Activated T-helper 1 cell treated with anti-CD3 and anti-CD28 coated beads, Interleukin-12 subunit alpha, Interleukin-12 subunit beta, Interleukin-2, Interleukin-4 antibody, amounts not matched to agents 30 ng/mL and 10 ng/mL and 1 ng/mL, durations not matched to agents 14 hours and 24 hours and 36 hours (primary cell): ENCODE results near the gene PLCG2. TPM values are rescaled to one million over a fixed set of nuclear protein-coding genes. Genes with fewer than 3 reads are reported as not detected.
"Not testable (repeated sequence)": the region's sequence is repeated elsewhere in the genome, so short reads cannot be mapped to it uniquely, and the experiment has no call there.

ENCODE experiments used
- DNase-seq: peaks from one replicate; pipeline ENCODE4 v3.0.0; 2021; ENCODE audit warnings: low spot score
- H3K27ac Mint-ChIP-seq: one replicate; pipeline ENCODE4 v1.8.0; 2021; ENCODE audit warnings: mild to moderate bottlenecking, mixed read lengths
- H3K27me3 Mint-ChIP-seq: one replicate; pipeline ENCODE4 v1.8.0; 2022; ENCODE audit warnings: mild to moderate bottlenecking, moderate library complexity, mixed read lengths; ENCODE audit not compliant: insufficient read depth
- H3K36me3 Mint-ChIP-seq: one replicate; pipeline ENCODE4 v1.8.0; 2021; ENCODE audit warnings: low read depth, mixed read lengths
- H3K4me1 Mint-ChIP-seq: one replicate; pipeline ENCODE4 v1.8.0; 2021; ENCODE audit warnings: low read depth, mixed read lengths
- H3K4me3 Mint-ChIP-seq: one replicate; pipeline ENCODE4 v1.8.0; 2021; ENCODE audit warnings: mild to moderate bottlenecking, moderate library complexity, mixed read lengths
- H3K9me3 Mint-ChIP-seq: one replicate; pipeline ENCODE4 v1.8.0; 2021; ENCODE audit warnings: mixed read lengths
- intact Hi-C: fragments of 100-400 bp; cut with micrococcal nuclease; formaldehyde crosslinking; loops from one replicate; pipeline ENCODE4 v1.15.1; 2024
- total RNA-seq: library from RNA; stranded (reverse); gene quantifications from 2 replicates; pipeline ENCODE4 v1.2.3, GENCODE V29; 2022

Gene PLCG2
- total RNA-seq, 1 donor from 2014 or later: 13.7 TPM

DNA sequence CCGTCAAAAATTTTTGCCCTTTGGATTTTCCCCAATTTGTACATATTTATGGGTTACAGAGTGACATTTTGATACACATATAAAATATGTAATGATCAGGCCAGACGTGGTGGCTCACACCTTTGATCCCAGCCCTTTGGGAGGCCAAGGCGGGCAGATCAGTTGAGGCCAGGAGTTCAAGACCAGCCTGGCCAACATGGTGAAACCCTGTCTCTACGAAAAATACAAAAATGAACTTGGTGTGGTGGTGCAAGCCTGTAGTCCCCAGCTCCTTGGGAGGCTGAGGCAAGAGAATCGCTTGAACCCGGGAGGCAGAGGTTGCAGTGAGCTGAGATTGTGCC is 37.7 kb upstream of the PLCG2 start:
- H3K27ac Mint-ChIP-seq, H3K9me3 Mint-ChIP-seq, H3K4me3 Mint-ChIP-seq, intact Hi-C loops, DNase-seq, H3K27me3 Mint-ChIP-seq, H3K36me3 Mint-ChIP-seq: not testable (repeated sequence)
- H3K4me1 Mint-ChIP-seq: peaks cover 25% of the 10 kb centered on the region

DNA sequence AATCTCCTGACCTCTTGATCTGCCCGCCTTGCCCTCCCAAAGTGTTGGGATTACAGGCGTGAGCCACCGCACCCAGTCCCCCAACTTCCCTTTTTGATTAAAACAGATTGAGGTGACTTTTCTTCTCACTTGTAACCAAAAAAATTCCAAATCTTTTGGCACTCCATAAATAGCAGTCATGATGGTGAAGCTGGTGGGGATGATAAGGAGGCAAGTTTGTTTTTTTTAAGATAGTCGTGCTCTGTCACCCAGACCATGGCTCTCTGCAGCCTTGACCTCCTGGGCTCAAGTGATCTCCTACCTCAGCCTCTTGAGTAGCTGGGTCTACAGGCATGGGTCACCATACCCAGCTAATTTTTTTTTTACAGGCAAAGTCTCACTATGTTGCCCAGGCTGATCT is 34.7 kb upstream of the PLCG2 start:
- Mint-ChIP-seq H3K27ac (no peak overlapping the region), H3K4me3 (no peak overlapping the region), H3K4me1 (peaks cover 32% of the 10 kb centered on the region), H3K36me3 (no peaks in the 10 kb centered on the region), H3K9me3 (no peaks in the 10 kb centered on the region), H3K27me3 (no peaks in the 10 kb centered on the region)
- DNase-seq: no peak
- intact Hi-C loops: no loop called here

DNA sequence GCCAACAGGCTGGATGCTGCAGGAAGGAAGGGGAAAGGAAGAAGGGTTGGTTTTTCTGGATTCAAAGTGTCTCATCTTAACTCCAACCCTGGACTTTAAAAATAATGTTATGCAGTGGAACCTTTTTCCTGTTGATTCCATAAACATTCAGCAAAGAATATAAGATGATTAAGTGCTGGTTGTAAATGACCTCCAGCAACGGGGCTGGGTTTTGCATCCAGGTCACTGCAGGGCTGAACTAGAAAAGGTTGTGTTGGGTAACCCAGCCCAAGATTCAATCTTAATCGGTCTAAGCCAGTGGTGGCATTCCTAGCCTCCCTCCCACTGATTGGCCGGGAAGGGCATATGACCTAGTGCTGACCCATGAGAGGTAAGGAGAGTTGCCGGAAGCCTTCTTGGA is 34.2 kb upstream of the PLCG2 start:
- Mint-ChIP-seq H3K27ac (no peak overlapping the region), H3K4me1 (peaks cover 37% of the 10 kb centered on the region), H3K36me3 (no peaks in the 10 kb centered on the region), H3K4me3 (no peak overlapping the region), H3K9me3 (no peaks in the 10 kb centered on the region), H3K27me3 (no peaks in the 10 kb centered on the region)
- no peak for DNase-seq
- intact Hi-C loops: loop anchor here (5.0 kb wide), 1 partner anchor 433 kb away; the partner anchor contains the start of gene GAN

DNA sequence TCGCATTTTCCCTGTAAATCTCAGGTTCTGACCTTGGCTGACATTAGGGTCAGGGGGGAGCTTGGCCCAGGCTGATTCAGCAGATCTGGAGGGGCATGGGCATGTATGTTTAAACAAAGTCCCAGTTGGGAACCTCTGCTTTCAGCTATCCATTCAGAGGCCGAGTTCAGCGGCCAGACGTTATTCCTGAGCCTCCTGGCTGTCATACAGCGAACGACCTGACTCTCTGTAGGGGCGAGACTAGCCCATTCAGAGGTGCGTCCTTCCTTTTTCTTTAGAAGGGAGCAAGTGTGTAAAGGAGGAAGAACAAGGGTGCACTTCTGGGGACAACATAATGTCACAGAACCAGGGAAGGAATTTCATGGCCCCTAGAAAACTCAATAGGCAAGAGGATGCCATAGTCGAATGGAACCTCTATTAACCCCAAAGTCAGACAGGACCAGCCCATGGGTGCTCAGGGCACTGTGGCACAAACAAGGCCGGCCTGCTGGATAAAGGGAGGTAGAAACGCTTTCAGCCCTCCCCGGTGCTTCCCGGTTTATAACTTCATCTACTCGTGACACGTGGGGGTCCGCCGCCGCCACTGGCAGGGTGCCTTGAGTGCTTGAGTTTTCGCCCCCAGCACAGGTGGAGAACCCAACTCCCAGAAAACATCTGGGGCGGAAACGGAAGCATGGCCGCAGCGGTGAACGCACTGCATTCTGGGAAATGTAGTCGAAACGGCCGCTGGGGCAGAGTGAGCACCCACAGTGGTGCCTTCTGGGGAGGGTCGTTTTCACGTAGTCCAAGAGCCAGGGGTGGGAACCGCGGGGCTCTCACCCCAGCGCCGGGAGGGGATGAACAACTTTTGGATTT is 33.2 kb upstream of the PLCG2 start:
- H3K4me1 Mint-ChIP-seq: peaks cover 35% of the 10 kb centered on the region
- intact Hi-C loops: loop anchor here (1.0 to 5.0 kb wide), 2 partner anchors 434 to 669 kb away; partner anchors contain the start of genes C16orf46 and GAN
- peak overlapping the region; percentile 58 for H3K4me3 Mint-ChIP-seq
- H3K27me3 Mint-ChIP-seq: no peaks in the 10 kb centered on the region
- H3K36me3 Mint-ChIP-seq: no peaks in the 10 kb centered on the region
- no peaks in the 10 kb centered on the region for H3K9me3 Mint-ChIP-seq
- H3K27ac Mint-ChIP-seq: peak overlapping the region; percentile 81
- peak; percentile 65 for DNase-seq

DNA sequence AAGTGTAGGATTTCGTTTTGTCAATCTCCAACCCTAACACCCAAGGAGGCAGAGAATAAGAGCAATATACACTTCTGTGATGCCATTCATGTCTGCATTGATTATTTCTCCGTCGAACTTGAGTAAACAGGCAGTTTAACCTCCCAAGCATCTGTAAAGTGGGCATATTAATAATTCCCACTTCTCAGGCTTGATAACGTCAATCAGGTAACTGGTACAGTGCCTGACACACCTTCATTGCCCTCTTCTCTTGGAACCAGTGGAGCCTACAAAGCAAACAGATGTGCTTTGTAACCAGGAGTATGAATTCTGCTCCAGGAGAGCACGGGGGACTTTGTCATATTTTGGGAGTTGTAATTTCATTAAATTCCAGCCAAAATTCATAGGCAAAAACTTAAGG is 32.5 kb upstream of the PLCG2 start:
- Mint-ChIP-seq H3K4me1 (peaks cover 32% of the 10 kb centered on the region), H3K27me3 (no peaks in the 10 kb centered on the region), H3K4me3 (peak overlapping the region; percentile 58), H3K27ac (no peak overlapping the region), H3K9me3 (no peaks in the 10 kb centered on the region), H3K36me3 (no peaks in the 10 kb centered on the region)
- intact Hi-C loops: loop anchor here (1.0 to 5.0 kb wide), 2 partner anchors 434 to 669 kb away; partner anchors contain the start of genes C16orf46 and GAN
- DNase-seq: no peak

DNA sequence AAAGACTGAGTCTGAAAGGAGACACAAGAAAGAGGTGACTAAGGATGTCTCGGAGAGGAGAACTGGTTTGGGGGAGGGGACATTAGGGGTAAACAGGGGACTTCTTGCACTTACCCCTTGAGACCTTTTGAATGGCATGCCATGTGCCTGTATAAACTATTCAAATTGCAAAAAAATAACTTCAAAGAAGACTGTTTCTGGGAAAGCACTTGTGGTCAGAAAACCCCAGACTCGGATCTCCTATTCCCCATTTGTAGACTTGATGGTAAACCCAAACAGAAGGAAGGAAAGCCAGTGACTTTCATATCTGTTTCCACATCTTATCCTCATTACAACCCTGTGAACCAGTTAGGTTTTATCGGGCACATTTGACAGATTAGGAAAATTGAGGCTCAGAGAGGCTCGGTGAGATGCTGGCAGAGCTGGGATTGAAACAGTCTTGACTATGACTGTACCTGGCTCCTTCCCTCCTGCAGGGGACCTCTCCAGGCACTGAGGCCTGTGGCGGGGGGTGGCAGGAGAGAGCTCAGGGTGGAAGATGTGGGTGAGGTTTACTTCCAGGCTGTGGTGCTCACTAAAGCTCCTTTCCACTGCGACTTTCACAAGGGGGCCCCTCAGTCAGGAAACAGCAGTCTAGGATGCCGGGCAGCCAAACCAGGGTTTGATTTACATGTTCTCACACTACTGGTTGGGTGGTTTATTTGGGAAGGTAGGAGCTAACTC is 30.5 kb upstream of the PLCG2 start:
- no peaks in the 10 kb centered on the region for H3K27me3 Mint-ChIP-seq
- H3K4me1 Mint-ChIP-seq: peaks cover 32% of the 10 kb centered on the region
- H3K27ac Mint-ChIP-seq: peak overlapping the region; percentile 40
- intact Hi-C loops: loop anchor here (2.0 to 5.0 kb wide), 2 partner anchors 30 to 436 kb away; partner anchors contain the start of genes GAN and PLCG2
- no peak for DNase-seq
- H3K36me3 Mint-ChIP-seq: no peaks in the 10 kb centered on the region
- peak overlapping the region; percentile 27 for H3K4me3 Mint-ChIP-seq
- no peaks in the 10 kb centered on the region for H3K9me3 Mint-ChIP-seq

DNA sequence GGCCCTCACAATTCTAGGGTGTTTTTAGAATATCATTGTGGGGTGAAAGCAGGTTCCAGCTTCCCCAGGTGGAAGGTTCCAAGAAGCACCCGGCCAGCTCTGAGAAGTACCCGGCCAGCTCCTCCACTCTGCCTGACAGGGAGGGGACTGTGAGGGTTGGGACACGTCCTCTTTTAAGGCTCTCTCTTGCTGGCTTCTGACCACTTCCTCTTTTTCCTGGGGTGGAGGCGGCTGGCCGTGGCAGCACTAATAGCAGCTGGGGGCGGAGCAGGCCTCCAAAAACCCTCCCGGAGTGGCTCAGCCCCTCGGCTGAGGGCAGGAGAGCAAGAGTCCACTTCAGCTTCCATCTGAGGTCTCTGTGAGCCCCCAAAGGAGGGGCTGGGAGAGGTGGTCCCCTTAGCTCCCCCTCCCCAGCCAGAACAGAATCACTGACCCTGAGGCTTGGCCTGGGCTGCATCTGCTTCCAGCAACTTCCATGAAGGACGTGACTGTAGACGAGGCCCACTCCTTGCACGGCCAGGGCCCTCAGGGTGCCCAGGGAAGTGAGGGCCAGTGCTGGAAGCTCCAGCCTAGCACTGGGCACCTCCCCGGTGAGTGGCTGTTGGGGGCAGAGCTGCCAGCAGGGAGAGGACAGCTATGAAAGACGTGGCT is 26.7 kb upstream of the PLCG2 start:
- no peaks in the 10 kb centered on the region for H3K9me3 Mint-ChIP-seq
- no peak overlapping the region for H3K27ac Mint-ChIP-seq
- H3K4me3 Mint-ChIP-seq: no peak overlapping the region
- intact Hi-C loops: no loop called here
- H3K27me3 Mint-ChIP-seq: no peaks in the 10 kb centered on the region
- H3K4me1 Mint-ChIP-seq: peaks cover 33% of the 10 kb centered on the region
- no peak for DNase-seq
- no peaks in the 10 kb centered on the region for H3K36me3 Mint-ChIP-seq

DNA sequence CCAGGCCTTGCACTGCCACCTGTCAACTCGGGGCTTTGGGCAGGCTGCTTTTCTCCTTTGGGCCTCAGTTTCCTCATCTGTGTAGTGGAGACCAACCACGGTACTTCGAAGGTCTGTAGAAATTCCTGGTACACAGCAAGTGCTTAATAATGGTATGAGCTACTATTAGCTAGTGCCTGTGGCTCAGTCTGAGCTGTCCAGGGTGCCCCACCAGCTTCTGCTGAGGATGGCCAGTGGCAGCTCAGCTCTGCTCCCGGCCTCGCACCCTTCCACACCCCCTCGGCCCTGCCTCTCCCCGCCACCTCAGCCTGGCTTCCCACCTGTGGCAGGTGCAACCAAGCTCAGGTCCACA is 26.2 kb upstream of the PLCG2 start:
- intact Hi-C loops: no loop called here
- Mint-ChIP-seq H3K4me1 (peaks cover 33% of the 10 kb centered on the region), H3K9me3 (no peaks in the 10 kb centered on the region), H3K36me3 (no peaks in the 10 kb centered on the region), H3K27ac (no peak overlapping the region), H3K27me3 (no peaks in the 10 kb centered on the region), H3K4me3 (no peak overlapping the region)
- no peak for DNase-seq

DNA sequence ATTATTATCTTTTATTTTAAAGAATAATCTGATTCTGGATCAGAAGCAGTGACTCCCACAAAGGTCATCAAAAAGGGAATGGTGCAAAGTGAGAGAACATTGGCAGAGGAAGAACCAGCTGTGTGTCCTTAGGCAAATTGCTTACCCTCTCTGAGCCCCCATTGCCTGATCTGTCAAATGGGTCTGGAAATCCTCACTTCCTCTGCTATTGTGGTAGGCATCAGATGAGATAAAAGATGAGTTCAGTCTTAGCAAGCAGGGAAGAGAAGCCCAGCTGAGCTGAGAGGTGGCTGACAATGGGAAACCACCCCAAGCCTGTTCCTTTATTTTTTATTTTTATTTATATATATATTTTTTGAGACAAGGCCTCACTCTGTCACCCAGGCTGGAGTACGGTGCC is 24.2 kb upstream of the PLCG2 start:
- intact Hi-C loops: loop anchor here (5.0 kb wide), 1 partner anchor 42 kb away; no protein-coding TSS in a partner anchor
- Mint-ChIP-seq H3K27ac (no peak overlapping the region), H3K4me1 (peaks cover 28% of the 10 kb centered on the region), H3K4me3 (no peak overlapping the region), H3K9me3 (no peaks in the 10 kb centered on the region), H3K36me3 (no peaks in the 10 kb centered on the region), H3K27me3 (no peaks in the 10 kb centered on the region)
- DNase-seq: no peak

DNA sequence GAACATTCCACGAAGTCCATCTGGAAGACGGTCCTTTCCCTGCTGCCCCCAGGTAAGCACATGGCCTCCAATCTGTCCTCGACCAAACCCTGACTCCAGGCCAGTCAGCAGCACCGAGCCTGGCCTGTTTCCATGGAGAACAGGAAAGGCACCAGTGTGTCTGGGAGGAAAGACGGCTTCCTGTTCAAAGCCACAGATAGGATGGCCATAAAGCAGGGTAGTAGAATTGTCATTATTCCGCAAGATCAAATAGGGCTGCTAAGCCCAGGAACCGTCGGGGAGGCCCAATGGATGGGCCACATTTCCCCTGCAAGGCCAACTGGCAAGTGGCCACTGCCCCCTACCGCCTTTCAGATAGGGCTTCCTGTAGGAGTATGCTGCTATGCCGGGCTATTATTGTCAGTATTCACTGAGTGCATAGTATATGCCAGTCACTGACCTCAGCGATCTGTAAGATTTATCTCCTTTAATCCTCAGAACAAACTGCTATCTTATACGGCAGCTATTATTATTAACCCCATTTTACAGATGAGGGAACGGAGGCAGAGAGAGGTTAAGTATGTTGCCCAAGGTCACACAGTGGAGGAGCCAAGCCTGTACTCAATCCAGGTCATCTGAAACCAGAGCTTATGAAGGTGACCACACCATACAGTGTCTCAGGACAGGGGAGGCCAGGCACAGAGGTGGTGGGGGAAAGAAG is 23.0 kb upstream of the PLCG2 start:
- H3K27me3 Mint-ChIP-seq: no peaks in the 10 kb centered on the region
- H3K36me3 Mint-ChIP-seq: no peaks in the 10 kb centered on the region
- H3K4me3 Mint-ChIP-seq: no peak overlapping the region
- DNase-seq: no peak
- H3K9me3 Mint-ChIP-seq: no peaks in the 10 kb centered on the region
- intact Hi-C loops: loop anchor here (5.0 kb wide), 1 partner anchor 41 kb away; no protein-coding TSS in a partner anchor
- H3K27ac Mint-ChIP-seq: no peak overlapping the region
- peaks cover 27% of the 10 kb centered on the region for H3K4me1 Mint-ChIP-seq

DNA sequence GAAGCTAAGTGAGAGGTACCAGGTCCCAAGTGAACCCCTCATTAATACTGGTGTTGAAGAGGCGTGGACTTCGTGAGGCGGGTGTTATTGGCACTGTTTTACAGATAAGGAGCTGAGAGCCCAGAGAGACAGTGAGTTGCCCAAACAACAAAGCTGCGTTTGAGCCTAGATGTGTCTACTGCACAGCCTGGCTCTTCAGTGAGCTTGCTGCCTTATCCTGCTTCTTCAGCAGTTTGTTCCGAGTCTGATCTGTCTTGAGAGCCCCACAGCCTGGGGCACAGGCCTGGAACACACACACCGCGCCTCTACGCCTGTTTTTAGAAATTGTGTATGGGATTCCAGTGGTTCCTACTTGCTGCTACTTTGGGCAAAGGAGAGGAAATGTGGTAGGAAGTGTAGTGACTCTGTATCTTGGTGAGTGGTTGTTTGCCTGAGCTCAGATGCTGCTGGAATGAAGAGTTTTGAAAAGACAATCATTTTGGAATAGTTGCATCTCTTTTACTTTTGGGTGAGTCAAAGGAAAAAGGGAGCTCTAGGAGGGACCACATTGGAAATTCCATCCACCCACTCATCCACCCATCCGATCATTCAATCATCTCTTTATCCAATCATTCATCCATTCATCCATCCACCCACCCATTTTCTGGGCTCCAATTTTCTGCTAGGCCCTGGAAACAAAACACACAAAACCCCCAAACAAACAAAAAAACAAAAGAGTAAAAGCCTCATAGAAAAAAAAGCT is 22.3 kb upstream of the PLCG2 start:
- intact Hi-C loops: loop anchor here (5.0 kb wide), 1 partner anchor 41 kb away; no protein-coding TSS in a partner anchor
- H3K36me3 Mint-ChIP-seq: no peaks in the 10 kb centered on the region
- no peak for DNase-seq
- peaks cover 27% of the 10 kb centered on the region for H3K4me1 Mint-ChIP-seq
- no peaks in the 10 kb centered on the region for H3K9me3 Mint-ChIP-seq
- peak overlapping the region; percentile 46 for H3K27ac Mint-ChIP-seq
- no peaks in the 10 kb centered on the region for H3K27me3 Mint-ChIP-seq
- H3K4me3 Mint-ChIP-seq: no peak overlapping the region

DNA sequence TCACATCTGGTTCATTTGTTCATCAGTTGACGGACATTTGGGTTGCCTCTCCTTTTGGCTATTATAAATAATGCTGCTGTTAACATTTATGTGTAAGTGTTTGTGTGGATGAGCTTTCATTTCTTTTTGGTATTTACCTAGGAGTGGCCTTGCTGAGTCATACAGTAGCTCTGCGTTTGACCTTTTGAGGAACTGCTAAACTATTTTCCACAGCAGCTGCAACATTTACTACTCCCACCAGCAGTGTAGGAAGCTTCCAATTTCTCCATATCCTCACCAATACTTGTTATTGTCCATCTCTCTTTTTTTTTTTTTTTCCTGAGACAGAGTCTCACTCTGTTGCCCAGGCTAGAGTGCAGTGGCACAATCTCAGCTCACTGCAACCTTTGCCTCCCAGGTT is 20.7 kb upstream of the PLCG2 start:
- H3K4me3 Mint-ChIP-seq: no peak overlapping the region
- H3K27me3 Mint-ChIP-seq: peaks cover 6% of the 10 kb centered on the region
- no peak for DNase-seq
- H3K9me3 Mint-ChIP-seq: no peaks in the 10 kb centered on the region
- no peak overlapping the region for H3K27ac Mint-ChIP-seq
- intact Hi-C loops: loop anchor here (5.0 kb wide), 1 partner anchor 39 kb away; no protein-coding TSS in a partner anchor
- H3K36me3 Mint-ChIP-seq: no peaks in the 10 kb centered on the region
- peaks cover 27% of the 10 kb centered on the region for H3K4me1 Mint-ChIP-seq
